Measurements from ENCODE around the gene RPL21.
A peak's percentile ranks its signal among the peaks of the same experiment; 100 is the strongest.

RPL21 gene

GRCh38 chr13:27269114-27269665, 17.8 kb downstream of the RPL21 start:
- no peak overlapping the region for H3K4me3 ChIP-seq (ENCODE audit: low read depth, low read length)
- DNase-seq (ENCODE audit: low read depth): no peak
- no peak for TF ChIP-seq POLR2A (IDR thresholded peaks at IDR 0.05; ENCODE audit: extremely low read depth, insufficient read length)

GRCh38 chr13:27270594-27271520, 19.5 kb downstream of the RPL21 start, which contains the start of gene RASL11A:
Gene RASL11A (plus strand): TSS chr13:27270830. CDS start chr13:27270945, 115 bp downstream.
- TF ChIP-seq MYC (IDR thresholded peaks at IDR 0.05; ENCODE audit: low read depth, low read length) (no peak), MAX (IDR thresholded peaks at IDR 0.05; ENCODE audit: low read depth, low read length) (peak; percentile 55), POLR2A (IDR thresholded peaks at IDR 0.05; ENCODE audit: extremely low read depth, insufficient read length) (peak; percentile 46), CTCF (IDR thresholded peaks at IDR 0.05; ENCODE audit: low read depth, low read length) (peak; percentile 72)
- DNase-seq (ENCODE audit: low read depth): peak; percentile 91
- H3K4me3 ChIP-seq (ENCODE audit: low read depth, low read length): peak within 1 kb of the TSS; percentile 63

GRCh38 chr13:27271570-27272096, 20.3 kb downstream of the RPL21 start:
- DNase-seq (ENCODE audit: low read depth): no peak
- peak overlapping the region; percentile 63 for H3K4me3 ChIP-seq (ENCODE audit: low read depth, low read length)
- TF ChIP-seq MAX (IDR thresholded peaks at IDR 0.05; ENCODE audit: low read depth, low read length) (no peak), CTCF (IDR thresholded peaks at IDR 0.05; ENCODE audit: low read depth, low read length) (no peak), POLR2A (IDR thresholded peaks at IDR 0.05; ENCODE audit: extremely low read depth, insufficient read length) (no peak), MYC (IDR thresholded peaks at IDR 0.05; ENCODE audit: low read depth, low read length) (no peak)

GRCh38 chr13:27273658-27274425, 22.5 kb downstream of the RPL21 start:
- no peak overlapping the region for H3K4me3 ChIP-seq (ENCODE audit: low read depth, low read length)
- no peak for DNase-seq (ENCODE audit: low read depth)
- TF ChIP-seq MYC (IDR thresholded peaks at IDR 0.05; ENCODE audit: low read depth, low read length) (no peak), POLR2A (IDR thresholded peaks at IDR 0.05; ENCODE audit: extremely low read depth, insufficient read length) (no peak), MAX (IDR thresholded peaks at IDR 0.05; ENCODE audit: low read depth, low read length) (no peak), CTCF (IDR thresholded peaks at IDR 0.05; ENCODE audit: low read depth, low read length) (no peak)

GRCh38 chr13:27274631-27275030, 23.3 kb downstream of the RPL21 start:
- no peak for DNase-seq (ENCODE audit: low read depth)
- TF ChIP-seq CTCF (IDR thresholded peaks at IDR 0.05; ENCODE audit: low read depth, low read length) (no peak), MAX (IDR thresholded peaks at IDR 0.05; ENCODE audit: low read depth, low read length) (no peak), MYC (IDR thresholded peaks at IDR 0.05; ENCODE audit: low read depth, low read length) (no peak)
- H3K4me3 ChIP-seq (ENCODE audit: low read depth, low read length): no peak overlapping the region

Data from NB4 (cell line).